ENCODE measurements around the gene SLC6A6. TPM values are rescaled to one million over a fixed set of nuclear protein-coding genes. Genes with fewer than 3 reads are reported as not detected.

SLC6A6 gene
- total RNA-seq, 6 experiments from 2014 or later: 1.5 to 8.2 (median 4.1) TPM

DNA sequence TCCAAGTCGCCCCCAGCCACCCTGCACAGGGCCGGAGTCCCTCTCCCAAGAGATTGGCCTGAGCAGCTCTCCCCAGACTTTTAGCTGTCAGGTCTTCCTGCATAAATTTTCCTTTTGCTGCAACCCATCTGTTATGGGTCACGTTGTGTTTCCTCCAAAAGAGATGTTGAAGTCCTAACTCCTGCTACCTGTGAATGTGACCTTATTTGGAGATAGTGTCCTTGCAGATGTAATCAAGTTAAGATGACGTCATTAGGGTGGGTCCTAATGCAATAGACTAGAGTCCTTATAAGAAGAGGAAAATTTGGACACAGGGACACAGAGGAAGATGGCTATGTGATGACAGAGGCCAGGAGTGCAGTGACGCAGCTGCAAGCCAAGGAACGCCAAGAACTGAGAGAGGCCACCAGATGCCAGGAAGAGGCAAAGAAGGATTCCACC lies 13.2 kb upstream of the SLC6A6 start:
- no peaks in the 10 kb centered on the region for H3K27me3 ChIP-seq
- intact Hi-C loops (cut with DNase I): no loop called here
- H3K27ac ChIP-seq: no peak overlapping the region
- no peak for ATAC-seq
- no peaks in the 10 kb centered on the region for H3K36me3 ChIP-seq
- TF ChIP-seq, protein P1, sequence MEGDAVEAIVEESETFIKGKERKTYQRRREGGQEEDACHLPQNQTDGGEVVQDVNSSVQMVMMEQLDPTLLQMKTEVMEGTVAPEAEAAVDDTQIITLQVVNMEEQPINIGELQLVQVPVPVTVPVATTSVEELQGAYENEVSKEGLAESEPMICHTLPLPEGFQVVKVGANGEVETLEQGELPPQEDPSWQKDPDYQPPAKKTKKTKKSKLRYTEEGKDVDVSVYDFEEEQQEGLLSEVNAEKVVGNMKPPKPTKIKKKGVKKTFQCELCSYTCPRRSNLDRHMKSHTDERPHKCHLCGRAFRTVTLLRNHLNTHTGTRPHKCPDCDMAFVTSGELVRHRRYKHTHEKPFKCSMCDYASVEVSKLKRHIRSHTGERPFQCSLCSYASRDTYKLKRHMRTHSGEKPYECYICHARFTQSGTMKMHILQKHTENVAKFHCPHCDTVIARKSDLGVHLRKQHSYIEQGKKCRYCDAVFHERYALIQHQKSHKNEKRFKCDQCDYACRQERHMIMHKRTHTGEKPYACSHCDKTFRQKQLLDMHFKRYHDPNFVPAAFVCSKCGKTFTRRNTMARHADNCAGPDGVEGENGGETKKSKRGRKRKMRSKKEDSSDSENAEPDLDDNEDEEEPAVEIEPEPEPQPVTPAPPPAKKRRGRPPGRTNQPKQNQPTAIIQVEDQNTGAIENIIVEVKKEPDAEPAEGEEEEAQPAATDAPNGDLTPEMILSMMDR (IDR thresholded peaks at IDR 0.05): no peak
- TF ChIP-seq POLR2A (IDR thresholded peaks at IDR 0.05): no peak
- peaks cover 0 to 11% (median 2%) of the 10 kb centered on the region in 4 donors for H3K4me1 ChIP-seq
- WGBS (ENCODE audit: insufficient coverage, low coverage, low lambda C conversion rate, missing lambda C conversion rate): 60% methylated on average over 4 of the region's 6 CpGs
- no peaks in the 10 kb centered on the region for H3K9me3 ChIP-seq
- no peak for DNase-seq
- H3K4me3 ChIP-seq: no peak overlapping the region

DNA sequence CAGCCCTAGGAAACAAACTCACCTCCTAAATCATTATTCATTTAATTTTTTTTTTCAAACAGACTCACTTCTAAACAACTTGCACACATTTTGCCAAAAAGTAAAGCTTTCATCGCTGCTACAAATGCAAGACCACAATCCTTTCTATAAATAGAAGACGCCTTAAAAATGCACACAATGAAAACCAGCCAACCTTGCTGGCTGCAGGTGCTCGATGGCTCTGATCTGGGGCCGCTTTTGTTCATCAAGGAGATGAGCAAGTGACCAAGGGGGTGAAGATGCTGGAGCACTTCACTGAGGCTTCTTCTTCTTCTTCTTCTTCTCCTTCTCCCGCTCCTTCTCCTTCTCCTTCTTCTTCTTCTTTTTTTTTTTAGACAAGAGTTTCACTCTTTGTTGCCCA lies 12.7 kb upstream of the SLC6A6 start:
- no peaks in the 10 kb centered on the region for H3K9me3 ChIP-seq
- DNase-seq (no peak), ATAC-seq (no peak)
- intact Hi-C loops (cut with DNase I): no loop called here
- H3K36me3 ChIP-seq: no peaks in the 10 kb centered on the region
- no peak overlapping the region for H3K27ac ChIP-seq
- WGBS (ENCODE audit: insufficient coverage, low coverage, low lambda C conversion rate, missing lambda C conversion rate): 63% methylated on average over 5 of the region's 5 CpGs
- peaks cover 0 to 11% (median 2%) of the 10 kb centered on the region in 4 donors for H3K4me1 ChIP-seq
- TF ChIP-seq POLR2A (IDR thresholded peaks at IDR 0.05): no peak
- TF ChIP-seq, protein P1 (IDR thresholded peaks at IDR 0.05): no peak
- no peak overlapping the region for H3K4me3 ChIP-seq
- no peaks in the 10 kb centered on the region for H3K27me3 ChIP-seq

DNA sequence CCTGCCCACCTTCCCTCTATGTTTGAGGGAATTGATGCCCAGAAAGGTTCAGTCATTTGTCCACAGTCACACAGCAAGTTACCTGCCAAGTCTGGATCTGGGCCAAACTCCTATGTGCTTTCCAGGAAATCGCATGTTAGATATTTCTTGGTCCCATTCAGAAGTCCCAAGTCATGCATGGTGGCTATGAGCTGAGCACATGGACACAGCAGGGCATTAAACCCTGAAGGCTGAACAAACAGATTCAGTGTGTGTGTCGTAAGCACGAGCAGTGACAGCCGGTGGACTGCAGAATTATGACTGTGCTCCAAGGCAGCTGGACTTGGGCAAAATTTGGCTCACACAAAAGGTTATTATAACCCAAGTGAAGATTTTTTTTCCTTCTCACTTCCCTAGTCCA lies 11.4 kb upstream of the SLC6A6 start:
- peak; percentile 57 to 82 (median 75) for DNase-seq
- 9% methylated on average over 4 of the region's 4 CpGs for WGBS (ENCODE audit: insufficient coverage, low coverage, low lambda C conversion rate, missing lambda C conversion rate)
- peak; percentile 89 to 97 (median 96) for ATAC-seq
- Histone ChIP-seq H3K36me3 (no peaks in the 10 kb centered on the region), H3K4me1 (peaks cover 0 to 11% (median 2%) of the 10 kb centered on the region in 4 donors), H3K4me3 (no peak overlapping the region), H3K27ac (no peak overlapping the region), H3K27me3 (no peaks in the 10 kb centered on the region), H3K9me3 (no peaks in the 10 kb centered on the region)
- no peak for TF ChIP-seq POLR2A (IDR thresholded peaks at IDR 0.05)
- TF ChIP-seq, protein P1 (IDR thresholded peaks at IDR 0.05): no peak
- intact Hi-C loops (cut with DNase I): no loop called here

DNA sequence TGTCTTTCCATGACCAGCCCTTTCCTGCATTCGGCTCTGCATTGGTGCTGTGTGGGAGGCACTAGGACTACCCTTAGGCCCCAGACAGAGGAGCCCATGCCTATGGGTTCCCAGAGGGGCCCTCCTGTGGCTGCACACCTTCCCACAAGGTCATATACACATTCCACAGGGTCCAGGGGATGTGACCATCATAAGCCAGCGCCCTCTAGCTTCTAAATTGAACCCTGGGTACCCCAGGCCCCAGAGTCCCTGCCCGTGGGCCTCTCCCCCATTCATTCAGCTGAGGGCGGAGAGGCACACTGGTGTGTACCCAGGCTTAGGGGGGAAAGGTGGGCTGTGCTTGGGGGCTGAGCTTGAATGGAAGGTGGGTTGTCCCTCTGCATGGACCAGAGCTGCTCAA lies 10.2 kb upstream of the SLC6A6 start:
- intact Hi-C loops (cut with DNase I): no loop called here
- 100% methylated on average over 1 of the region's 4 CpGs for WGBS (ENCODE audit: insufficient coverage, low coverage, low lambda C conversion rate, missing lambda C conversion rate)
- peaks cover 0 to 11% (median 2%) of the 10 kb centered on the region in 4 donors for H3K4me1 ChIP-seq
- H3K4me3 ChIP-seq: no peak overlapping the region
- no peak overlapping the region for H3K27ac ChIP-seq
- DNase-seq: no peak
- no peaks in the 10 kb centered on the region for H3K27me3 ChIP-seq
- no peaks in the 10 kb centered on the region for H3K36me3 ChIP-seq
- H3K9me3 ChIP-seq: no peaks in the 10 kb centered on the region
- no peak for ATAC-seq
- TF ChIP-seq, protein P1 (IDR thresholded peaks at IDR 0.05): no peak
- no peak for TF ChIP-seq POLR2A (IDR thresholded peaks at IDR 0.05)
